Femur (tissue), 1 donor: Measurements from ENCODE around the gene SVOPL.
A peak's percentile ranks its signal among the peaks of the same experiment; 100 is the strongest.

Experiments
- DNase-seq: peaks from one replicate; pipeline ENCODE4 v3.0.0-alpha.2; 2017

The SVOPL gene

DNA sequence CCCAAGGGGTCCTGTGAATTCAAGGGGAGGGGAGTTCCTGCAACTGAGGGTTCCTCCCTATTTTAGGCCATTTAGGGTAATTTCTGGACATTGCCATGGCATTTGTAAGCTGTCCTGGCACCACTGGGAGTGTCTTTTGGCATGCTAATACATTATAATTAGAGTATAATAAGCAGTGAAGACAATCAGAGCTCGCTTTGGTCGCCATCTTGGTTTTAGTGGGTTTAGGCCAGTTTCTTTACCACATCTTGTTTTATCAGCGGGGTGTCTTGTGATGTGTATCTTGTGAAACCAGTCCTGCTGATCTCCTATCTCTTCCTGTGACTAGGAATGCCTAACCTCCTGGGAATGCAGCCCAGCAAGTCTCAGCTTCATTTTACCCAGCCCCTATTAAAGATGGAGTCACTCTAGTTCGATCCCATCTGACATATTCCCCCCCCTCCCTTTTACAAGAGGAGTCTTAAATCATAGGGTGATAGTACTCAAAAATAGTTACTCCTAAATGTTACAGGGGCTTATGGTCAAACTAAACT is 43.2 kb downstream of the SVOPL start:
- DNase-seq, result no peak

DNA sequence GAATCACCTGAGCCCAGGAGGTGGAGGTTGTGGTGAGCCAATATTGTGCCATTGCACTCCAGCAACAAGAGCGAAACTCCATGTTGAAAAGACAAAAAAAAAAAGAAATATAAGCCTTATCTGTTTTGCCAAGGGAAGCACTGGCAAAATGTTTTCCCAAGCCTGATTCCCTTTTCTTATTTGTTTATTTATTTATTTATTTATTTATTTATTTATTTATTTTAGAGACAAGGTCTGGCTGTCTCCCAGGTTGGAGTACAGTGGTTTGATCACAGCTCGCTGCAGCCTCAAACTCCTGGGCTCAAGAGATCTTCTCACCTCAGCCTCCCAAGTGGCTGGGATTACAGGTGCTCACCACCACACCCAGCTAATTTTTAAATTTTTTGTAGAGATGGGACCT is 44.2 kb downstream of the SVOPL start:
- no peak for DNase-seq

- no peak for DNase-seq
Measured at GRCh38 chr7:138654616-138655015, 46.5 kb downstream of the SVOPL start.

GRCh38 chr7:138649506-138649905 is 51.7 kb downstream of the SVOPL start:
- DNase-seq, result no peak

DNA sequence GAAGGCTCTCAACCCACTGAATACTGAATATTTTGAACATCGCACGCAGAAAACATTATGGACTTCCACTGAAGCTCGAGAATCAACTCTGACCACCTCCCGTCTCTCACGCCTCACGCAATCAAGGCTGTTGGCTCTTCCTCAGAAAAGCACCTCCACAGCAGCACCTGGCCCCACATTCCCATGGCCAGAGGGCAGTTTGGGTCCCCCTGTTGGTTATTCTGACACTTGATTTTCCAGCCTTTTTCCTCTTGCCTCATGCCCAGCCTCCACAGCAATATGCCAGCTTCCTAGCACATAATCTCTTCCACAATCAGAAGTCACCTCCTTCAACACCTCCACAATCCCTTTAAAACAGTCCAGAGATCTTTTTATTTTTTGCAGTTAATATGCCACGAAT is 55.9 kb downstream of the SVOPL start:
- DNase-seq, result no peak

- no peak for DNase-seq
Measured at GRCh38 chr7:138632826-138633602, 68.1 kb downstream of the SVOPL start.

DNA sequence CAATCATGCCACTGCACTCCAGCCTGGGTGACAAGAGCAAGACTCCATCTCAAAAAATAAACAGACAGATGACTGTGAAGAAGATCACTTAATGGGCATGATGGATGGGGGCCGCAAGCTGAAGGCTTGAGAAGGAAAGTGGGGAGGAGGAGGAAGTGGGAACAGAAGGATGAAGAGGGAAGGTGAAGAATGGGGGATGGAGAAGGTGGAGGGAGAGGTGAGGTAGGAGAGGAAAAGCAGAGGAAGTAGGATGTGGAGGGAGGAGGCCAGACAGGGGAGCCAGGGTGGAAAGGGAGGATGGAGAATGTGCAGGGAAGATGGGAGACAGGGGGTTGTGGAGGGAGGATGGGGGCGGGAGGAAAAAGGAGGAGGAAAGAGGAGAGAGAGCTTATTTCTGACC is 68.8 kb downstream of the SVOPL start:
- no peak for DNase-seq

DNA sequence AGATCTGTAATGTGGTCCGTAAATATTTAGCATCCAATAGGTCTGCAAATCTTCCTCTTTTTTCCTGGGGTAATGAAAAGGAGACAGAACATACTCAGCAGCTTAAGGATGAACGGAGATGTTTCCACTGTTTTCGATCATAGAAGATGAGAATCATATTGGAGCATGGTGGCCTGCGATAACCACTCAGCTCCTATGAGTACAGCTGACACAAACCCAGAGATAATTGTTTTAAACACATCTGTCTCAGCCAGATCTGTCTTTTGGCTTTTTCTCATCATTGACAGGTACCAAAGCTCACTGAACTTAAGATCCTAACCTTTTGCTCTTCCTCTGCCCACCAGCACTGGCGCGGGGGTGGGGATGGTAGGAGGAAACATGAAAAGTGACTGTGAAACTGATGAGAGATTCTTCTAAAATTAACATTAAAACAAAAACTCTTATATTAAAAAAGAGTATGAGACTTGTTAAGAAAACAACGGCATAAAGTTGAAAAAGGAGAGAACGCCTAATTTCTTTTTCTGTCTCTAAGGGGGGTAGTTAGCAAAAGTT is 71.0 kb downstream of the SVOPL start:
- no peak for DNase-seq

- DNase-seq, result no peak
Measured at GRCh38 chr7:138627361-138627760, 73.8 kb downstream of the SVOPL start.

DNA sequence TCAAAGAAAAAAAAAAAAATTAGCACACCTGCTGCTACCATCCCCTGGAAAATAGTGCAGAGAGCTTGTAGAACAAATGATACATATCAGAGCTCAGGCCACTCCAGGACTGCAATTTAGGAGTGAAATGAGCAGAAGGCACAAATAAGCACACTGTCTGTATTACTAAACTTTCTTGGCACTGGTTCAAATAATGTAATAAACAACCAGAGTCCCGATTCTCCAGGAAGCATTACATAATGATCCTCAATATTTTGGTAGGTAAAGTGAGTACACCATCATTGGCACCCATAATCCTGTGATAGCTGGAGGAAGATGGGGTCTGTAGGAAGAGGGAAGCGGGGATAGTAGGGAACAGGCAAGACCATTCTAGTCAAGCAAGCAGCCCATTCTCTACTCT is 74.3 kb downstream of the SVOPL start:
- no peak for DNase-seq

- DNase-seq, result no peak
Measured at GRCh38 chr7:138625849-138626230, 75.3 kb downstream of the SVOPL start.

GRCh38 chr7:138625084-138625848 is 75.9 kb downstream of the SVOPL start:
- no peak for DNase-seq

DNA sequence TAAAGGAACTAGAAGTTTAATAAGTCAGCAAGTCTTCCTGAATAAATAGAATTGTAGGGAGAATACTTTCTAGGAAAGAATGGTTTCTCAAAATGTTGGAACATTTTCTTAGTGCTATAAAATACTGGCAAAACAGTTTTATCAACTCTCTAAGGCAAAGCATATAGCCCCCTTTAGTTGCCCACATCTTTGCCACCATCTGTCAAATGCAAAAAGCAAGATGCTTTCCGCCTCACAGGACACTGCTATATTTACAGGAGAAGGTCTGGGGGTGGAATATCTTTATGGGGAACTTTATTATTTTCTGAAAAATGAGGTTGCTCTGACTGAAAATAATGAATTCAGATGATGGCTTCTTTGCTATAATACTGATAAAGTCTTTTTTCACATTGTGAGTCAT is 78.3 kb downstream of the SVOPL start:
- no peak for DNase-seq

DNA sequence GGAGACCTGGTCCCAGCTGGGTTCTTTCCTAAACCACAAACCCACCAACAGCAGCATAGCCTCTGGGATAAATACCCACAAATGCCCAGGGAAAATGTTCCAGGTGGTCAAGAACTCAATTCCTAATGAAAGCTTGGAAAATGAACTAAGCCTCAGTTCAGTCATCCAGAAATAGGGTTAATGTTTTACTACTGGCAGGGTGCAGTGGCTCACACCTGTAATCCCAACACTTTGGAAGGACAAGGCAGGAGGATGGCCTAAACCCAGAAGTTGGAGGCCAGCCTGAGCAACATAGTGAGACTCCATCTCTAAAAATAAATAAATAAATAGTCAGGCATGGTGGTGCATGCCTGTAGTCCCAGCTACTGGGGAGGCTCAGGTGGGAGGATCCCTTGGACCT is 82.2 kb downstream of the SVOPL start:
- DNase-seq, result no peak

DNA sequence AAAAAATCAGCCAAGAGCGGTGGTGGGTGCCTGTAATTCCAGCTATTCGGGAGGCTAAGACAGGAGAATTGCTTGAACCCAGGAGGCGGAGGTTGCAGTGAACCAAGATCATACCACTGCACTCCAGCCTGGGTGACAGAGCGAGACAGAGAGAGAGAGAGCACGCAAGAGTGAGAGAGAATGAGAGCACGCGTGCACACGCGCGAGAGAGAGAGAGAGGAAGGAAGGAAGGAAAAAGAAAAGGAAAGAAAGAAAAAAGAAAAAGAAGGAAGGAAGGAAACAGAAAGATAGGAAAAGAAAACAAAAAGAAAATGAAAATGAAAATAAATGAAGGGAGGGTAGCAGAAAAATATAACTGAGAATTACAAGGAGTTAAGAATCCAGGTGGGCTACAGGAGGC is 82.7 kb downstream of the SVOPL start:
- no peak for DNase-seq

GRCh38 chr7:138616085-138616484 is 85.1 kb downstream of the SVOPL start:
- DNase-seq, result no peak

GRCh38 chr7:138613630-138614029 is 87.5 kb downstream of the SVOPL start:
- DNase-seq, result no peak

DNA sequence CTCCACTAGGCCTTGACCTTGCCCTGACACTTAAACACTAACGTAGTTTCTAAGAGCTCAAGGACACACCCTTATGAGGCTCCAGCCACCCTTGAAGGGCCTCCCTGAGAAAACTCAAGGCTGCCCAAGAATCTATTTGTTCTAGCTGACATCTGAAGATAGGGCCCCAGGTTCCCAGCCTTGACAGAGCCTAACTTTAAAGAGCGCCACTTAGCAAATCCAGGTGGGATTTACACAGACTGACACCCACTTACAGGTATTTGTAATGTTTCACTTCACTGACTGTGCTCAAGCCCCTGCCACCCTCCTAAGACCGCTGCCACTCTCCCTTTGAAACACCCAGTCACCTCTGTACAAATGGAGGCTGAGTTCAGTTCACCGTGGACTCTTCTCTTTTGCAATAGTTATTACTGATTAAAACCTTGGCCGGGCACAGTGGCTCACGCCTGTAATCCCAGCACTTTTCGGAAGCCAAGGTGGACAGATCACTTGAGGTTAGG is 90.4 kb downstream of the SVOPL start:
- no peak for DNase-seq

DNA sequence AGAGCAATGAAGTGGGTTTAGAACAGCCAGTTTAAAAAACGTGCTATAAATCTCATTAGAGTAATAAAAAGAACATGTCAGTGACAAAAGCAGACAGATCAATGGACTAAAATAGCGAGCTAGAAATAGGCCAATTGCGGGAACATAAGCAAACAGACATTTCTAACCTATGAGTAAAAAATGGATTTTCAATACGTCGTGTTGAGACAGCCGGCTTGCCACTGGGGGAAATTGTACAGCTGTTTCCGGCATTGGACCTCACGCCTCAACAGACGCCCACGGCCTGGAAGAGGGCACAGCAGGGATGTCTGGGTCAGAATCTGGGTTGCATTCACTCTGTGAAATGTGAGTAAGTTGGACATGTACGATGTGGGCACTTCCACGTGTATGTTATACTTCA is 92.9 kb downstream of the SVOPL start:
- peak; percentile 27 for DNase-seq

- no peak for DNase-seq
Measured at GRCh38 chr7:138607216-138608126, 93.7 kb downstream of the SVOPL start.

DNA sequence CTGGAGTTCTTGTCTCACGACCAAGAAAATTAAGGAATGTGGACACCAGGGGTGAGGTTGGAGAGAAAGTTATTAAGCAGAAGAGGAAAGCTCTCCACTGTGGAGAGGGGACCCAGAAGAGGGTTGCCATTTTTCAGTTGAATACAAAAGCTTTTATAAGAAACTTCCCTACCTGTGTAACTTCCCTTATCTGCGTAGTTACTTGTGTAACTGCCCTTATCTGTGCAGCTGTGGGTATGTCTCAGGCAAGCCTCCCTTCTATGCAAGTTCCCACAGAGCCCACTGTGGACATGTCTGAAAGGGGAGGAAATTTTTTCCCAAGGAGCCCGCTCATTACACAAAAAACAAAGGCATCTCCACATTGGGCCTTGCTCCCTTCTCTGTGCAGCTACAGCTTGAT is 94.9 kb downstream of the SVOPL start:
- no peak for DNase-seq

DNA sequence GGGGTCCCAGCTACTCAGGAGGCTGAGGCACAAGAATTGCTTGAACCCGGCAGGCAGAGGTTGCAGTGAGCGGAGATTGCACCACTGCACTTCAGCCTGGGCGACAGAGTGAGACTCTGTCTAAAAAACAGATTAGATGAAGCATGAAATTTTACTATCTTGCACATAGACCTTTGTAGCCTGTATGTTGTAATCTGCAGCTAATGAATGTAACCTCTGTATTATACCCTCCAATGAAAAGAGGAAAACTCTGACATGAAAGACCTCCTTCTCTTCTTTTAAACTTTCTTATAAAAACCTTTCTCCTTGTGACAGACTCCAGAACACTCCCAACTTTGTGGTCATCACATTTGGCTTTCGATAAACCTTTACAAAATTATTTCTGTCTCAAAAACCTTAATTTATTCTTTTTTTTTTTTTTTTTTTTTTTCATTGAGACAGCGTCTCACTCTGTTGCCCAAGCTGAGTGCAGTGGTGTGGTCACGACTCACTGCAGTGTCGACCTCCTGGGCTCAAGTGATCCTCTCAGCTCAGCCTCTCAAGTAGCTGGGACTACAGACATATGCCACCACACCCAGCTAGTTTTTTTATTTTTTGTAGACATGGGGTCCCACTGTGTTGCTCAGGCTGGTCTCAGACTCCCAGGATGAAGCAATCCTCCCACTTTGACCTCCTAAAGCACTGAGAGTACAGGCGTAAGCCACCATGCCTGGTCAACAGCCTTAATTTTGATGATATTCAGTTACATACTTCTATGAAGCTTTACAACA is 97.4 kb downstream of the SVOPL start:
- no peak for DNase-seq
